Smooth muscle cell (in vitro differentiated cells): ENCODE data around the gene DIS3L. TPM values are rescaled to one million over a fixed set of nuclear protein-coding genes. Genes with fewer than 3 reads are reported as not detected.

Experiments used
- DNase-seq: peaks from one replicate; lab custom pipeline; 2025; ENCODE audit not compliant: unreplicated experiment; lab: John Stamatoyannopoulos, UW
- H2AFZ ChIP-seq: fragments of 200-600 bp; sonication (generic); 2 replicates; pipeline ENCODE4 v1.6.0; 2016; ENCODE audit warnings: antibody characterized with exemption, low read depth, mild to moderate bottlenecking
- H3F3A ChIP-seq: fragments of 200-600 bp; sonication (generic); 2 replicates; pipeline ENCODE4 v1.6.0; 2017; ENCODE audit warnings: antibody characterized with exemption, low read depth
- H3K27ac ChIP-seq: fragments of 200-600 bp; sonication (generic); 2 replicates; pipeline ENCODE4 v1.5.1; 2016; ENCODE audit warnings: low read depth, mild to moderate bottlenecking
- H3K27me3 ChIP-seq: fragments of 200-600 bp; sonication (generic); 2 replicates; pipeline ENCODE4 v1.6.1; 2016; ENCODE audit warnings: low read depth, mild to moderate bottlenecking
- H3K36me3 ChIP-seq: fragments of 200-600 bp; sonication (generic); 2 replicates; pipeline ENCODE4 v1.5.1; 2016; ENCODE audit warnings: low read depth
- H3K4me1 ChIP-seq: fragments of 200-600 bp; sonication (generic); 2 replicates; pipeline ENCODE4 v1.5.1; 2016; ENCODE audit warnings: low read depth
- H3K4me2 ChIP-seq: fragments of 200-600 bp; sonication (generic); 2 replicates; pipeline ENCODE4 v1.6.0; 2016; ENCODE audit warnings: mild to moderate bottlenecking
- H3K4me3 ChIP-seq: fragments of 200-600 bp; sonication (generic); 2 replicates; pipeline ENCODE4 v1.5.1; 2016; ENCODE audit warnings: mild to moderate bottlenecking
- H3K79me2 ChIP-seq: fragments of 200-600 bp; sonication (generic); 2 replicates; pipeline ENCODE4 v1.6.0; 2016; ENCODE audit warnings: low read depth, mild to moderate bottlenecking
- H3K9ac ChIP-seq: fragments of 200-600 bp; sonication (generic); 2 replicates; pipeline ENCODE4 v1.6.0; 2016; ENCODE audit warnings: low read depth
- H3K9me3 ChIP-seq: fragments of 200-600 bp; sonication (generic); replicated peaks from 2 replicates; pipeline ENCODE4 v1.5.1; 2016; ENCODE audit warnings: low read depth
- H4K20me1 ChIP-seq: fragments of 200-600 bp; sonication (generic); 2 replicates; pipeline ENCODE4 v1.6.0; 2016; ENCODE audit warnings: low read depth
- CTCF ChIP-seq: fragments of 200-600 bp; sonication (generic); IDR thresholded peaks from 2 replicates; pipeline ENCODE4 v1.5.1; 2017; ENCODE audit warnings: borderline replicate concordance, mild to moderate bottlenecking, antibody characterized with exemption; ENCODE audit not compliant: insufficient read depth, poor library complexity, severe bottlenecking
- WGBS: methylation state at CpG from one replicate; pipeline ENCODE4 v1.1.7; 2016; ENCODE audit warnings: low lambda C conversion rate; 5-methylcytosine and 5-hydroxymethylcytosine counted together
- polyA plus RNA-seq: library from polyadenylated mRNA; unstranded; fragments of >200 nt; fragmentation: Nextera tagmentation; extraction: Ambion mirVana; gene quantifications from 2 replicates; pipeline ENCODE4 v1.2.1, GENCODE V29; 2016
- total RNA-seq: library from RNA; depleted of rRNA; stranded (reverse); fragments of >200 nt; gene quantifications from 2 replicates; pipeline ENCODE4 v1.2.3, GENCODE V29; 2014

DIS3L gene
- total and polyA plus RNA-seq, 2 experiments from 2014 or later: 10.5 to 15.2 TPM

GRCh38 chr15:66253418-66254088 lies 39.8 kb upstream of the DIS3L start, which contains the start of gene MEGF11:
TSS of gene MEGF11 (minus strand) at chr15:66253750. CDS start at chr15:66128403, 125,347 bp downstream.
- Histone ChIP-seq H3K27ac (no peak within 1 kb of the TSS), H3K79me2 (no peaks in the 10 kb centered on the region), H3K4me3 (peak within 1 kb of the TSS; percentile 57), H3K36me3 (no peaks in the 10 kb centered on the region), H4K20me1 (peaks cover 7% of the 10 kb centered on the region), H3K4me2 (peak within 1 kb of the TSS; percentile 98), H3K9me3 (no peaks in the 10 kb centered on the region), H3K9ac (no peak within 1 kb of the TSS), H3K4me1 (peaks cover 18% of the 10 kb centered on the region), H2AFZ (peak within 1 kb of the TSS; percentile 86), H3F3A (no peaks in the 10 kb centered on the region), H3K27me3 (peaks cover 100% of the 10 kb centered on the region)
- no peak for TF ChIP-seq CTCF
- DNase-seq: no peak
- under 1% methylated on average over 33 of the region's 64 CpGs for WGBS

- Histone ChIP-seq H3K79me2 (no peaks in the 10 kb centered on the region), H3K4me1 (peaks cover 18% of the 10 kb centered on the region), H3K4me3 (peak overlapping the region; percentile 57), H3K36me3 (no peaks in the 10 kb centered on the region), H2AFZ (peak overlapping the region; percentile 86), H3K9me3 (no peaks in the 10 kb centered on the region), H3F3A (no peaks in the 10 kb centered on the region), H3K4me2 (peak overlapping the region; percentile 98), H3K27me3 (peaks cover 94% of the 10 kb centered on the region), H3K9ac (no peak overlapping the region), H3K27ac (no peak overlapping the region), H4K20me1 (peaks cover 7% of the 10 kb centered on the region)
- no peak for TF ChIP-seq CTCF
- no peak for DNase-seq
- WGBS: 3% methylated on average over 35 of the region's 36 CpGs
Measured at GRCh38 chr15:66254089-66254950, 39.0 kb upstream of the DIS3L start.

- Histone ChIP-seq H3K4me1 (peaks cover 18% of the 10 kb centered on the region), H3K9ac (no peak overlapping the region), H3K4me3 (no peak overlapping the region), H3K79me2 (no peaks in the 10 kb centered on the region), H3K27me3 (peaks cover 86% of the 10 kb centered on the region), H3F3A (no peaks in the 10 kb centered on the region), H2AFZ (no peak overlapping the region), H3K9me3 (no peaks in the 10 kb centered on the region), H4K20me1 (peaks cover 7% of the 10 kb centered on the region), H3K4me2 (no peak overlapping the region), H3K36me3 (no peaks in the 10 kb centered on the region), H3K27ac (no peak overlapping the region)
- no peak for TF ChIP-seq CTCF
- WGBS: 37% methylated on average over 19 of the region's 19 CpGs
- no peak for DNase-seq
Measured at GRCh38 chr15:66254951-66255676, 38.3 kb upstream of the DIS3L start.
